ENCODE results near the gene CHP1. TPM values are rescaled to one million over a fixed set of nuclear protein-coding genes. Genes with fewer than 3 reads are reported as not detected.
"Not testable (repeated sequence)": the region's sequence is repeated elsewhere in the genome, so short reads cannot be mapped to it uniquely, and the experiment has no call there.

The CHP1 gene
- total RNA-seq, 2 donors from 2014 or later = 97.0 to 174 TPM

DNA sequence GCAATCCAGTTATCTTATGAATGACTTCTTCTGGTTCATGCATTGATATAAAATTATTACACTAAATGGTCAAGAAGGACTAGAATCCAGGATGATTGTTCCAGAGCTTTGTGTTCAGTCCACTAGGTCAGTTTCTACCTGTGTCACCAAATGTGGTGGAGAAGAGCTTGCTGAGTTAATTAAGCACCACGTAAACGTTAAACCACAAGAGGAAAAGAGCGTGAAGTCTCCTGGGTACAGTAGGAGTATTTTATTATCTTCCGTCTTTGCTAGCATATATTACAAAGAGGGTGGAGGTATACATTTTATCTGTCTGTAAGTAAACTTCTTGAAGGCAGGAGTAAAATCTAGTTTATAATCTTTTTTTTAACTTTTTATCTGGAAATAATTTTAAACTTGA lies 23.5 kb downstream of the CHP1 start:
- TF ChIP-seq, protein P1, sequence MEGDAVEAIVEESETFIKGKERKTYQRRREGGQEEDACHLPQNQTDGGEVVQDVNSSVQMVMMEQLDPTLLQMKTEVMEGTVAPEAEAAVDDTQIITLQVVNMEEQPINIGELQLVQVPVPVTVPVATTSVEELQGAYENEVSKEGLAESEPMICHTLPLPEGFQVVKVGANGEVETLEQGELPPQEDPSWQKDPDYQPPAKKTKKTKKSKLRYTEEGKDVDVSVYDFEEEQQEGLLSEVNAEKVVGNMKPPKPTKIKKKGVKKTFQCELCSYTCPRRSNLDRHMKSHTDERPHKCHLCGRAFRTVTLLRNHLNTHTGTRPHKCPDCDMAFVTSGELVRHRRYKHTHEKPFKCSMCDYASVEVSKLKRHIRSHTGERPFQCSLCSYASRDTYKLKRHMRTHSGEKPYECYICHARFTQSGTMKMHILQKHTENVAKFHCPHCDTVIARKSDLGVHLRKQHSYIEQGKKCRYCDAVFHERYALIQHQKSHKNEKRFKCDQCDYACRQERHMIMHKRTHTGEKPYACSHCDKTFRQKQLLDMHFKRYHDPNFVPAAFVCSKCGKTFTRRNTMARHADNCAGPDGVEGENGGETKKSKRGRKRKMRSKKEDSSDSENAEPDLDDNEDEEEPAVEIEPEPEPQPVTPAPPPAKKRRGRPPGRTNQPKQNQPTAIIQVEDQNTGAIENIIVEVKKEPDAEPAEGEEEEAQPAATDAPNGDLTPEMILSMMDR (IDR thresholded peaks at IDR 0.05) = no peak
- TF ChIP-seq POLR2AphosphoS5 (IDR thresholded peaks at IDR 0.05) (no peak), POLR2A (IDR thresholded peaks at IDR 0.05) (no peak)
- Histone ChIP-seq H3K27ac (no peak overlapping the region), H3K9me3 (no peaks in the 10 kb centered on the region), H3K36me3 (no peaks in the 10 kb centered on the region), H3K4me3 (no peak overlapping the region), H3K27me3 (replicated peaks; ENCODE audit: insufficient read depth) (no peaks in the 10 kb centered on the region), H3K4me1 (replicated peaks) (no peaks in the 10 kb centered on the region)
- 84% methylated on average over 4 of the region's 4 CpGs for WGBS
- DNase-seq (ENCODE audit: low spot score) = no peak
- intact Hi-C loops (cut with DNase I) = no loop called here

DNA sequence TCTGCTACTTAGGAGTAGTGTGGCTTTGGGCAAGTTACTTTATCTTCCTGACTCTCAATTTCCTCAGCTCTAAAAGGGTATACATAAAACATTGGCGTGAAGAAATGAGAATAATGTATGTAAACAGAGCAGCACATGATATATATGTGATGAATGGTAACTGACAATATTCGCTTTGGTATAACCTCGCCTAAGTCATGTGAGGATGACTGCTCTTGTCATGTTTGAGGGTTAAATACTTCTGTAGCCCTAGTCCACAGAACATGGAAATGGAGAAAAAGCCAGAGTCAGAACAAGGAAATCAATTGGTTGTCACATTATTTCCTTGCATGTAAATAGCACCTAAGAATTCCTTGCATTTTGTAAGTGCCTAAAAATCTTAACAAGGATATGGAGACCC lies 25.0 kb downstream of the CHP1 start:
- H3K27me3 ChIP-seq (replicated peaks; ENCODE audit: insufficient read depth) = no peaks in the 10 kb centered on the region
- no peaks in the 10 kb centered on the region for H3K9me3 ChIP-seq
- 89% methylated on average over 3 of the region's 3 CpGs for WGBS
- intact Hi-C loops (cut with DNase I) = no loop called here
- no peak for DNase-seq (ENCODE audit: low spot score)
- no peak for TF ChIP-seq POLR2A (IDR thresholded peaks at IDR 0.05)
- TF ChIP-seq, protein P1 (IDR thresholded peaks at IDR 0.05) = no peak
- no peak for TF ChIP-seq POLR2AphosphoS5 (IDR thresholded peaks at IDR 0.05)
- H3K4me1 ChIP-seq (replicated peaks) = no peaks in the 10 kb centered on the region
- no peak overlapping the region for H3K4me3 ChIP-seq
- H3K36me3 ChIP-seq = no peaks in the 10 kb centered on the region
- peak overlapping the region in 1 of 2 donors; percentile 23 for H3K27ac ChIP-seq

DNA sequence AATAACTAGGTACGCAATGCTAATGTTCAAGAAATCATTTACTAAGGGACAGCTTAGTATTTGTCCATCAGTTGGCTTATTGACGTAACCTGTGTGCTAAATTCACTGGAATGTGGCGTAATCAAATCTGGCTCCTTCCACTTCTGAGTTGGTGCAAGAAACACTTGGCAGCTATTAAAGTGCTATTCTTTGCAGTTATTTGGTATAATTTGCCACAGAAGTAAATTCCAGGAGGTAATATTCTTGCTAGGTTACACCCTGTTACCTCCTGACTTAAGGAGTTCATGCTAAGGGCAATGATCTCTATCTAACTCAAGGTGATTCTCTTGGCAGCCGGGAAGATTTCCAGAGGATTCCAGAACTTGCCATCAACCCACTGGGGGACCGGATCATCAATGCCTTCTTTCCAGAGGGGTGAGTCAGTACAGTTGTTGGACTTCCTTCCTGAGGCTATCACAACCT lies 25.5 kb downstream of the CHP1 start:
- H3K4me1 ChIP-seq (replicated peaks) = no peaks in the 10 kb centered on the region
- intact Hi-C loops (cut with DNase I) = no loop called here
- no peak overlapping the region for H3K4me3 ChIP-seq
- TF ChIP-seq POLR2AphosphoS5 (IDR thresholded peaks at IDR 0.05) (peak; percentile 18), POLR2A (IDR thresholded peaks at IDR 0.05) (no peak)
- peak overlapping the region in 1 of 2 donors; percentile 23 for H3K27ac ChIP-seq
- H3K9me3 ChIP-seq = no peaks in the 10 kb centered on the region
- H3K36me3 ChIP-seq = no peaks in the 10 kb centered on the region
- no peaks in the 10 kb centered on the region for H3K27me3 ChIP-seq (replicated peaks; ENCODE audit: insufficient read depth)
- 60% methylated on average over 5 of the region's 5 CpGs for WGBS
- DNase-seq (ENCODE audit: low spot score) = no peak

DNA sequence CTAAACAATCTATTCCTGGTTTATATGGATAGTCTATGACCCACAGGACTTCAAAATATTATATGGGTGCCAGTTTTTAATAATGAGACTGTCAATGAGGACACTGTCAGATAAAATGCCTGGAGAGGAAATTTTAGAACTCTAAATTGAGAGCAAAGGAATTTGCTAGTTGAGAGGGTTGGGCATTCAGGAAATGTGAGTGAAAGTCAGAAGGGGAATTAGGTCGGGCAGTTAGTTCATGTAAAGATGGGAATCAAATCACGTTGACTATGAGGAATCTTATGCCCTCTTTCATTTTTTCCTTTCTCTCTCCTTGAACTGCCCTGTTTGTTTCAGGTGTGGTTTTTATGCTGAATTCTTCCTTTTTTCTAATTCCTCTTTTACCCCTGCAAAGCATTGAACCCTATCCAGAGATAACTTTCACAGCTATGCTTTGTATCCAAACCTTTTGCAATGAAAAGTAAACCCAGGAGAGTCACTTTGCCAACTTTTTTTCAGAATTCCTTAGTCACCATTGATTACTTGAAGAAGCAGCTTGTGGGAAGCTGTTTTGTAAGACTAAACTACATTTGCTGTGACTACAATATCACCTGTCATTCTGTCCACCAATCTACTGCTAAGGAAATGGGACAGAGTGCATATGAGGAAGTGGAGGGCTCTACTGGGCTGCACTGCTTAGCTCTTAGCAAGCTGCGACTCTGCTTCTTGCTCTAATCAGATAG lies 27.8 kb downstream of the CHP1 start:
- Histone ChIP-seq H3K4me3 (no peak overlapping the region), H3K27ac (peak overlapping the region; percentile 2 to 37), H3K27me3 (replicated peaks; ENCODE audit: insufficient read depth) (no peaks in the 10 kb centered on the region), H3K9me3 (no peaks in the 10 kb centered on the region), H3K36me3 (no peaks in the 10 kb centered on the region), H3K4me1 (replicated peaks) (no peaks in the 10 kb centered on the region)
- intact Hi-C loops (cut with DNase I) = no loop called here
- peak; percentile 12 for DNase-seq (ENCODE audit: low spot score)
- WGBS = 35% methylated on average over 3 of the region's 3 CpGs
- TF ChIP-seq, protein P1 (IDR thresholded peaks at IDR 0.05) = no peak
- peak; percentile 4 for TF ChIP-seq POLR2AphosphoS5 (IDR thresholded peaks at IDR 0.05)
- TF ChIP-seq POLR2A (IDR thresholded peaks at IDR 0.05) = no peak

DNA sequence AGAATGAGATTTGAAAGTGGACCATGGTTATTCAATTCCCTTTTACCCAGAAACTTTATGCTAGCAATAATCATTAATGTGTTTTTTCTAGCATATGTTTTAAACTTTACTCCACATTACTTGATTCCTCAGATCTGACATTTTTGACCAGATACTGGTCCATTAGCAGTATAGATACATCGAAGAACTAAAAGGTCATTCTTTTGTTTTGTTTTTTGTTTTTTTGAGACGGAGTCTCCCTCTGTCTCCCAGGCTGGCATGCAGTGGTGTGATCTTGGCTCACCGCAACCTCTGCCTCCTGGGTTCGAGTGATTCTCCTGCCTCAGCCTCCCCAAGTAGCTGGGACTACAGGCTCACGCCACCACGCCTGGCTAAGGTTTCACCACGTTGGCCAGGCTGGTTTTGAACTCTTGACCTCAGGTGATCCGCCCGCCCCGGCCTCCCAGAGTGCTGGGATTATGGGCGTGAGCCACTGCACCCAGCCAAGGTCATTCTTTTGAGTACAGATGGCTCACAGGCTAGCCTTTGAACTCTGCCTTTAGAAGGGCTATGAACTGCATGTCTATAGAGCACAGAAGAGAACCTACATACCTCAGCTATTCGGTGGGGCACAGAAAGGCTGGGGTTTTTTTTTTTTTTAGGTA lies 28.6 kb downstream of the CHP1 start:
- TF ChIP-seq POLR2AphosphoS5 (IDR thresholded peaks at IDR 0.05) = no peak
- no peak for TF ChIP-seq POLR2A (IDR thresholded peaks at IDR 0.05)
- TF ChIP-seq, protein P1 (IDR thresholded peaks at IDR 0.05) = no peak
- intact Hi-C loops (cut with DNase I) = no loop called here
- peaks cover 0 to 4% of the 10 kb centered on the region in 2 donors for H3K36me3 ChIP-seq
- H3K4me1 ChIP-seq (replicated peaks) = no peaks in the 10 kb centered on the region
- H3K4me3 ChIP-seq = no peak overlapping the region
- H3K27ac ChIP-seq = no peak overlapping the region
- H3K27me3 ChIP-seq (replicated peaks; ENCODE audit: insufficient read depth) = no peaks in the 10 kb centered on the region
- WGBS = 86% methylated on average over 12 of the region's 12 CpGs
- DNase-seq (ENCODE audit: low spot score) = no peak
- H3K9me3 ChIP-seq = no peaks in the 10 kb centered on the region

DNA sequence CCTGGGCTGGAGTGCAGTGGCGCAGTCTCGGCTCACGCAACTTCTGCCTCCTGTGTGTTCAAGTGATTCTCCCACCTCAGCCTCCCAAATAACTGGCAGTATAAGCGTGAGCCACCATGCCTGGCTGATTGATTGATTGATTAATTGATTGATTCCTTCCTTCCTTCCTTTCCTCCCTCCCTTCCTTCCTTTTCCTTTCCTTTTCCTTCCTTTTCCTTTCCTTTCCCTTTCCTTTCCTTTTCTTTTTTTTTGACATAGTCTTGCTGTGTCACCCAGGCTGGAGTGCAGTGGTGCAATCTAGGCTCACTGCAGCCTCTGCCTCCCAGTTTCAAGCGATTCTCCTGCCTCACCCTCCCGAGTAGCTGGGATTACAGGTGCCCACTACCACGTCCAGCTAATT lies 29.9 kb downstream of the CHP1 start:
- H3K9me3 ChIP-seq; intact Hi-C loops (cut with DNase I); H3K27me3 ChIP-seq (replicated peaks; ENCODE audit: insufficient read depth); H3K36me3 ChIP-seq; H3K27ac ChIP-seq; H3K4me1 ChIP-seq (replicated peaks); DNase-seq (ENCODE audit: low spot score); H3K4me3 ChIP-seq: not testable (repeated sequence)
- 96% methylated on average over 7 of the region's 7 CpGs for WGBS
